Bone marrow (tissue), 2 donors: ENCODE data around the gene NOTCH1.

ENCODE experiments used
- DNase-seq, 2 donors: peaks; one replicate each; lab custom pipeline; 2025; lab: John Stamatoyannopoulos, UW

NOTCH1 gene

GRCh38 chr9:136484153-136485048 lies 61.4 kb downstream of the NOTCH1 start:
- peak in 1 of 2 donors; percentile 45 for DNase-seq

- peak; percentile 83 to 95 for DNase-seq
These were observed 62.2 kb downstream of the NOTCH1 start for GRCh38 chr9:136483589-136484152.

- peak; percentile 96 to 100 for DNase-seq
These were observed 62.9 kb downstream of the NOTCH1 start, which contains the start of gene SEC16A for GRCh38 chr9:136482793-136483588. SEC16A (minus strand) TSS chr9:136483040; CDS start chr9:136477615, 5,425 bp downstream.

GRCh38 chr9:136482046-136482792 lies 63.6 kb downstream of the NOTCH1 start:
- peak in 1 of 2 donors; percentile 59 for DNase-seq

GRCh38 chr9:136481558-136481957 lies 64.3 kb downstream of the NOTCH1 start:
- no peak for DNase-seq

GRCh38 chr9:136476369-136477150 lies 69.3 kb downstream of the NOTCH1 start:
- DNase-seq = no peak

GRCh38 chr9:136474974-136475865 lies 70.6 kb downstream of the NOTCH1 start:
- no peak for DNase-seq

GRCh38 chr9:136474021-136474640 lies 71.7 kb downstream of the NOTCH1 start:
- no peak for DNase-seq

GRCh38 chr9:136473354-136473721 lies 72.5 kb downstream of the NOTCH1 start:
- no peak for DNase-seq

- DNase-seq = no peak
These were observed 73.1 kb downstream of the NOTCH1 start for GRCh38 chr9:136472640-136473353.

- no peak for DNase-seq
These were observed 73.9 kb downstream of the NOTCH1 start for GRCh38 chr9:136471802-136472487.

- DNase-seq = no peak
These were observed 74.9 kb downstream of the NOTCH1 start for GRCh38 chr9:136470792-136471469.

GRCh38 chr9:136470356-136470755 lies 75.5 kb downstream of the NOTCH1 start:
- DNase-seq = no peak

- no peak for DNase-seq
These were observed 78.1 kb downstream of the NOTCH1 start for GRCh38 chr9:136467766-136468165.

GRCh38 chr9:136466155-136466541 lies 79.7 kb downstream of the NOTCH1 start:
- no peak for DNase-seq

- DNase-seq = no peak
These were observed 80.2 kb downstream of the NOTCH1 start for GRCh38 chr9:136465500-136466154.

- no peak for DNase-seq
These were observed 81.6 kb downstream of the NOTCH1 start for GRCh38 chr9:136464241-136464640.
